ENCODE data around the gene ADIRF. TPM values are rescaled to one million over a fixed set of nuclear protein-coding genes. Genes with fewer than 3 reads are reported as not detected.

The ADIRF gene
- total RNA-seq, 1 donor, result 11.9 TPM

- Histone ChIP-seq H3K9me3 (ENCODE audit: low read depth, low read length) (no peaks in the 10 kb centered on the region), H4K20me1 (ENCODE audit: insufficient read depth, low read length) (no peaks in the 10 kb centered on the region), H3K4me3 (ENCODE audit: insufficient read depth, low read length) (no peak overlapping the region), H3K36me3 (ENCODE audit: insufficient read depth, low read length) (no peaks in the 10 kb centered on the region), H2AFZ (ENCODE audit: low read length) (no peak overlapping the region), H3K4me1 (ENCODE audit: insufficient read depth, low read length) (no peaks in the 10 kb centered on the region), H3K27me3 (ENCODE audit: insufficient read depth, low read length) (peaks cover 5% of the 10 kb centered on the region), H3K27ac (ENCODE audit: low read depth, low read length) (no peak overlapping the region), H3K79me2 (ENCODE audit: insufficient read depth, low read length) (no peaks in the 10 kb centered on the region), H3K4me2 (ENCODE audit: insufficient read depth, low read length) (no peak overlapping the region)
- peak; percentile 37 for DNase-seq (ENCODE audit: insufficient read length, low spot score, missing footprints)
- TF ChIP-seq, protein P1, sequence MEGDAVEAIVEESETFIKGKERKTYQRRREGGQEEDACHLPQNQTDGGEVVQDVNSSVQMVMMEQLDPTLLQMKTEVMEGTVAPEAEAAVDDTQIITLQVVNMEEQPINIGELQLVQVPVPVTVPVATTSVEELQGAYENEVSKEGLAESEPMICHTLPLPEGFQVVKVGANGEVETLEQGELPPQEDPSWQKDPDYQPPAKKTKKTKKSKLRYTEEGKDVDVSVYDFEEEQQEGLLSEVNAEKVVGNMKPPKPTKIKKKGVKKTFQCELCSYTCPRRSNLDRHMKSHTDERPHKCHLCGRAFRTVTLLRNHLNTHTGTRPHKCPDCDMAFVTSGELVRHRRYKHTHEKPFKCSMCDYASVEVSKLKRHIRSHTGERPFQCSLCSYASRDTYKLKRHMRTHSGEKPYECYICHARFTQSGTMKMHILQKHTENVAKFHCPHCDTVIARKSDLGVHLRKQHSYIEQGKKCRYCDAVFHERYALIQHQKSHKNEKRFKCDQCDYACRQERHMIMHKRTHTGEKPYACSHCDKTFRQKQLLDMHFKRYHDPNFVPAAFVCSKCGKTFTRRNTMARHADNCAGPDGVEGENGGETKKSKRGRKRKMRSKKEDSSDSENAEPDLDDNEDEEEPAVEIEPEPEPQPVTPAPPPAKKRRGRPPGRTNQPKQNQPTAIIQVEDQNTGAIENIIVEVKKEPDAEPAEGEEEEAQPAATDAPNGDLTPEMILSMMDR (IDR thresholded peaks at IDR 0.05; ENCODE audit: extremely low read depth, low read depth, low read length), result no peak
These were observed 23.8 kb upstream of the ADIRF start for GRCh38 chr10:86944471-86944870.

GRCh38 chr10:86944907-86945306 is 23.4 kb upstream of the ADIRF start:
- H3K79me2 ChIP-seq (ENCODE audit: insufficient read depth, low read length), result no peaks in the 10 kb centered on the region
- H3K4me3 ChIP-seq (ENCODE audit: insufficient read depth, low read length), result no peak overlapping the region
- no peaks in the 10 kb centered on the region for H3K4me1 ChIP-seq (ENCODE audit: insufficient read depth, low read length)
- H3K27ac ChIP-seq (ENCODE audit: low read depth, low read length), result no peak overlapping the region
- H2AFZ ChIP-seq (ENCODE audit: low read length), result no peak overlapping the region
- DNase-seq (ENCODE audit: insufficient read length, low spot score, missing footprints), result peak; percentile 29
- TF ChIP-seq, protein P1 (IDR thresholded peaks at IDR 0.05; ENCODE audit: extremely low read depth, low read depth, low read length), result no peak
- peaks cover 5% of the 10 kb centered on the region for H3K27me3 ChIP-seq (ENCODE audit: insufficient read depth, low read length)
- no peak overlapping the region for H3K4me2 ChIP-seq (ENCODE audit: insufficient read depth, low read length)
- no peaks in the 10 kb centered on the region for H4K20me1 ChIP-seq (ENCODE audit: insufficient read depth, low read length)
- H3K36me3 ChIP-seq (ENCODE audit: insufficient read depth, low read length), result no peaks in the 10 kb centered on the region
- H3K9me3 ChIP-seq (ENCODE audit: low read depth, low read length), result no peaks in the 10 kb centered on the region

DNA sequence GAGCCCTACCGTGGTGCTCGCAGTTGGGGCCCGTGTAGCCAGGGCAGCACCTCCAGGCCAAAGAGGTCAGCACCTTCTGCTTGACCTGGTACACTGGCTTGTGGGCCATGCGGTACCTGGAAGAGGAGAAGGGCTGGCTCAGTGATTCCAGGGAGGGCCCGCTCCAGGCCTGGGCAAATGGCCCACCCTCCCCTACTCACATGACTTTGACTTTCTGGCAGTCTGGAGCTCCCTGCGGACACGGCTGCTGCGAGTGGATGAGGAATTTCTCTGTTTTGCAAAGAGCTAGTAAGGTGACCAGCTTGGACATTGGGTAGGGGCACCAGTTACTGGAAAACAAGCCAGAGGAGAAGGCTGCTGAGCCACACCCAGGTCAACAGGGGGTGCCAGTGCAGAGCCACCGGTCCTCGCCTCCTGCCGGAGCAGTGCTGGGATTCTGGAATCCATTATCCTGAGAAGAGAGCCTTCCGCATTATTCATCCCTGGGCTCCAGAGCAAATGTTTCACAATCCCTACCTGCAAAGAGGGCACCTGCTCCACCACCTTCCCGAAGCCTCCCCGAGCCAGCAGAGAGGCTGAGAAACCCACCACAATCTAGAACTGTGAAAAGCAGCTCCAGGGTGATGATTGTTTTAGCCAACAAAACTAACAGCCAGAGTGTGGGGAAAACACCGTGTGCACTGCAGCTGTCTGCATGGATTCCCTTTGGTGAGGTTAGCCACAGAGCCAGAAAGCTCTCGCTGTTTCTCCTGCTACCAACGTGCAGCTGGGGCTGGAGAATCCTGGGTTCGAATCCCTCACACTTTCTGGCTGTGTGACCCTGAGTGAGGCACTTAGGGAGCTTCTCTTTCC is 22.7 kb upstream of the ADIRF start:
- Histone ChIP-seq H4K20me1 (ENCODE audit: insufficient read depth, low read length) (no peaks in the 10 kb centered on the region), H3K27ac (ENCODE audit: low read depth, low read length) (no peak overlapping the region), H3K27me3 (ENCODE audit: insufficient read depth, low read length) (peaks cover 5% of the 10 kb centered on the region), H3K36me3 (ENCODE audit: insufficient read depth, low read length) (no peaks in the 10 kb centered on the region), H3K9me3 (ENCODE audit: low read depth, low read length) (no peaks in the 10 kb centered on the region), H3K4me3 (ENCODE audit: insufficient read depth, low read length) (no peak overlapping the region), H2AFZ (ENCODE audit: low read length) (no peak overlapping the region), H3K4me2 (ENCODE audit: insufficient read depth, low read length) (no peak overlapping the region), H3K79me2 (ENCODE audit: insufficient read depth, low read length) (no peaks in the 10 kb centered on the region), H3K4me1 (ENCODE audit: insufficient read depth, low read length) (no peaks in the 10 kb centered on the region)
- TF ChIP-seq, protein P1 (IDR thresholded peaks at IDR 0.05; ENCODE audit: extremely low read depth, low read depth, low read length), result peak; percentile 27
- DNase-seq (ENCODE audit: insufficient read length, low spot score, missing footprints), result peak; percentile 65

All from osteoblast (primary cell).